Sigmoid colon (tissue), 3 donors: Measurements from ENCODE around the gene DLG1.

Experiments
- CTCF ChIP-seq, 4 experiments: fragments of 450-650 bp in 3 of 4; fragments of 200-600 bp in 1 of 4; IDR thresholded peaks; one replicate each; pipeline ENCODE4 v1.5.1; 2016 to 2019; ENCODE audit warnings: antibody characterized with exemption in 4 of 4, mild to moderate bottlenecking in 3 of 4, moderate library complexity in 2 of 4
- POLR2A ChIP-seq, 2 donors: fragments of 450-650 bp; IDR thresholded peaks; one replicate each; pipeline ENCODE4 v1.6.1; 2016; ENCODE audit warnings: antibody characterized with exemption in 2 of 2, mild to moderate bottlenecking in 2 of 2, moderate library complexity in 2 of 2

GRCh38 chr3:197205265-197205664 is 93.1 kb downstream of the DLG1 start:
- TF ChIP-seq CTCF (IDR thresholded peaks at IDR 0.05) (no peak), POLR2A (IDR thresholded peaks at IDR 0.05) (no peak)
